ENCODE measurements around the gene EVA1A.

DNA sequence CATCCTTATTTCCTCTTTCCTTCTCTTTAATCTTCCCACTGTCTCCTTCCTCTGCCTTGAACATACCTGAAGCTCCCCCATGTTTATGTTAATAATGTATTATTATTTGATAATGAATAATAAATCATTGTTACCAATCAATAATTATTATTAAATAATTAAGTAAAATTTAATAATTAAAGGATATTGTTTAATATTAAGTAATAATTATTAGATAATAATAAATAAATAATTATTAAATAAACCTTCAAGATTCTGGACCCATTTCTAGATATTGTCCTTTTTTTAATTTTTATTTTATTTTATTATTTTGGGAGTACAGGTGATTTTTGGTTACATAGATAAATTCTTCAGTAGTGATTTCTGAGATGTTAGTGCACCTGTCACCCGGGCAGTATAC, 7.4 kb upstream of the EVA1A start:
- TF ChIP-seq ATF3 (IDR thresholded peaks at IDR 0.05) (no peak), RAD21 (IDR thresholded peaks at IDR 0.05) (no peak), SP1 (IDR thresholded peaks at IDR 0.05) (no peak), ZBTB33 (IDR thresholded peaks at IDR 0.05) (no peak), GABPA (IDR thresholded peaks at IDR 0.05 in 1 of 2, conservative IDR thresholded peaks at IDR 0.05 in 1 of 2) (no peak), YY1 (IDR thresholded peaks at IDR 0.05) (no peak), TAF1 (conservative IDR thresholded peaks at IDR 0.05) (no peak), MAX (IDR thresholded peaks at IDR 0.05) (no peak)
- TF ChIP-seq, protein P1, sequence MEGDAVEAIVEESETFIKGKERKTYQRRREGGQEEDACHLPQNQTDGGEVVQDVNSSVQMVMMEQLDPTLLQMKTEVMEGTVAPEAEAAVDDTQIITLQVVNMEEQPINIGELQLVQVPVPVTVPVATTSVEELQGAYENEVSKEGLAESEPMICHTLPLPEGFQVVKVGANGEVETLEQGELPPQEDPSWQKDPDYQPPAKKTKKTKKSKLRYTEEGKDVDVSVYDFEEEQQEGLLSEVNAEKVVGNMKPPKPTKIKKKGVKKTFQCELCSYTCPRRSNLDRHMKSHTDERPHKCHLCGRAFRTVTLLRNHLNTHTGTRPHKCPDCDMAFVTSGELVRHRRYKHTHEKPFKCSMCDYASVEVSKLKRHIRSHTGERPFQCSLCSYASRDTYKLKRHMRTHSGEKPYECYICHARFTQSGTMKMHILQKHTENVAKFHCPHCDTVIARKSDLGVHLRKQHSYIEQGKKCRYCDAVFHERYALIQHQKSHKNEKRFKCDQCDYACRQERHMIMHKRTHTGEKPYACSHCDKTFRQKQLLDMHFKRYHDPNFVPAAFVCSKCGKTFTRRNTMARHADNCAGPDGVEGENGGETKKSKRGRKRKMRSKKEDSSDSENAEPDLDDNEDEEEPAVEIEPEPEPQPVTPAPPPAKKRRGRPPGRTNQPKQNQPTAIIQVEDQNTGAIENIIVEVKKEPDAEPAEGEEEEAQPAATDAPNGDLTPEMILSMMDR (IDR thresholded peaks at IDR 0.05; ENCODE audit: low read depth, low read length, missing input control), result no peak
